ENCODE results near the gene RBM19. TPM values are rescaled to one million over a fixed set of nuclear protein-coding genes. Genes with fewer than 3 reads are reported as not detected.
A peak's percentile ranks its signal among the peaks of the same experiment; 100 is the strongest.

The RBM19 gene
- total and polyA plus RNA-seq, 2 donors (not counting 1 experiment from before 2014, with no cell fraction given) = 10.5 to 16.5 TPM

DNA sequence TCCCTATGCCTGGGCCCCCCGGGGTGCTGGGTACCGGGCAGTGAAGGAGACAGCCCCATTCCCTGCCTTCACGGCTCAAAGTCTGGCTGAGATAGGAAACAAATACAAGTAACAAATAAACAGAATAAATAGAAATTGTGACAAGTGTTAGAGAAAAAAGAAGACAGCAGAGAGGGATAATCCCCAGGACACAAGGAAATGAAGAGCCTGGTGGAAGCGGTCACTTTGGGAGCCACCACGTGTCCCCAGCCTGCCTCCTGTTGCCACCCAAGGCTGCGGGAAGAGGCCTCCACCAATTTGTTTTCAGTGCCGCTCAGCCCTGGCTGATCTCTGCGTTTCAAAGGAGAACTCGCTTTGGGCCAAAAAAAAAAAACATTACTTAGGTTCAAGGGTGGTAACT is 31.2 kb downstream of the RBM19 start:
- no peaks in the 10 kb centered on the region for H3K9me3 ChIP-seq (ENCODE audit: control insufficient read depth, insufficient read depth, low read depth, low read length)
- H2AFZ ChIP-seq (ENCODE audit: low read length) = no peak overlapping the region
- TF ChIP-seq, protein P1, sequence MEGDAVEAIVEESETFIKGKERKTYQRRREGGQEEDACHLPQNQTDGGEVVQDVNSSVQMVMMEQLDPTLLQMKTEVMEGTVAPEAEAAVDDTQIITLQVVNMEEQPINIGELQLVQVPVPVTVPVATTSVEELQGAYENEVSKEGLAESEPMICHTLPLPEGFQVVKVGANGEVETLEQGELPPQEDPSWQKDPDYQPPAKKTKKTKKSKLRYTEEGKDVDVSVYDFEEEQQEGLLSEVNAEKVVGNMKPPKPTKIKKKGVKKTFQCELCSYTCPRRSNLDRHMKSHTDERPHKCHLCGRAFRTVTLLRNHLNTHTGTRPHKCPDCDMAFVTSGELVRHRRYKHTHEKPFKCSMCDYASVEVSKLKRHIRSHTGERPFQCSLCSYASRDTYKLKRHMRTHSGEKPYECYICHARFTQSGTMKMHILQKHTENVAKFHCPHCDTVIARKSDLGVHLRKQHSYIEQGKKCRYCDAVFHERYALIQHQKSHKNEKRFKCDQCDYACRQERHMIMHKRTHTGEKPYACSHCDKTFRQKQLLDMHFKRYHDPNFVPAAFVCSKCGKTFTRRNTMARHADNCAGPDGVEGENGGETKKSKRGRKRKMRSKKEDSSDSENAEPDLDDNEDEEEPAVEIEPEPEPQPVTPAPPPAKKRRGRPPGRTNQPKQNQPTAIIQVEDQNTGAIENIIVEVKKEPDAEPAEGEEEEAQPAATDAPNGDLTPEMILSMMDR (conservative IDR thresholded peaks at IDR 0.05 in 1 of 2, IDR thresholded peaks at IDR 0.05 in 1 of 2; ENCODE audit: low read depth in 1 of 2, low read length in 2 of 2) = no peak
- no peak for TF ChIP-seq EZH2 (IDR thresholded peaks at IDR 0.05; ENCODE audit: low read length, missing control alignments)
- no peak for DNase-seq (ENCODE audit: low read depth in 2 of 2)
- no peak overlapping the region for H3K9ac ChIP-seq (ENCODE audit: insufficient read depth, low read length)
- H3K27me3 ChIP-seq (ENCODE audit: control insufficient read depth, insufficient read depth, low read length) = no peaks in the 10 kb centered on the region
- H3K4me3 ChIP-seq (replicated peaks in 1 of 4; ENCODE audit: control extremely low read depth in 1 of 4, insufficient read depth in 1 of 4, low read depth in 3 of 4, low read length in 4 of 4) = no peak overlapping the region
- H3K27ac ChIP-seq (ENCODE audit: insufficient read depth, low read length) = no peak overlapping the region
- H3K36me3 ChIP-seq (ENCODE audit: control insufficient read depth, insufficient read depth, low read length) = no peaks in the 10 kb centered on the region
- H3K79me2 ChIP-seq (ENCODE audit: control insufficient read depth, insufficient read depth, low read length) = no peaks in the 10 kb centered on the region
- no peaks in the 10 kb centered on the region for H3K4me1 ChIP-seq (ENCODE audit: control insufficient read depth, extremely low read depth, insufficient read depth, low read length)
- no peak overlapping the region for H3K4me2 ChIP-seq (ENCODE audit: extremely low read depth, insufficient read depth, low read length)
- H4K20me1 ChIP-seq (ENCODE audit: control insufficient read depth, extremely low read depth, insufficient read depth, low read length) = no peaks in the 10 kb centered on the region

DNA sequence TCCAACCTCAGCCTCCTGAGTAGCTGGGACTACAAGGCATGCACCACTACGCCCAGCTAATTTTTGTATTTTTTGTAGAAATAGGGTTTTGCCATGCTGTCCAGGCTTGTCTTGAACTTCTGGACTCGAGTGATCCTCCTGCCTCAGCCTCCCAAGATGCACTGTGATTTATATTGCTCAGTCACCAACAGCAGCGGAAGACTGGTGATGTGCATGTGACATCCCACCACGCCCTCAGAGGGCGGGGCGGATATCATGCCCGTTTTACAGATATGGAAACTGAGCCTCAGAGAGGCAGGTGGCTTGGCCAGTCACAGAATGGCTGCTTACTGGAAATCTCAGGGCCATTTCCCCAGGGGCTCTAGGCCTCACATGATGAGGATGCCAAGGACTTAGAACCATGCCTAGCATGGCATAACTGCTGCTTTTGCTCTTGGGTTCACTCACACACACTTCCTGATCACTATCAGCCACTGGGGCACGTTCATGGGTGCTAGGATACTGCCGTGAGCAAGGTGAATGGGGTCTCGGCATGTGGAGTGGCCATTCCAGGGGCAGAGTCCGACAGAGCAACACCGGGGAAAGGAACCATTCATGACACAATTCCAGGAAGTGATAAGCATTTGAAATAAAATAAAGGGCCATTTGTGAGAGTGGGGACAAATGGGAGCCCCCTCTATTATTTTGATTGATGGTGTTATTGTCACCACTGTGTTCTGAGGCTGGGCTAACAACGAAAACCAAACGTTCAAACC is 31.9 kb downstream of the RBM19 start:
- Histone ChIP-seq H3K4me3 (replicated peaks in 1 of 4; ENCODE audit: control extremely low read depth in 1 of 4, insufficient read depth in 1 of 4, low read depth in 3 of 4, low read length in 4 of 4) (no peak overlapping the region), H3K4me1 (ENCODE audit: control insufficient read depth, extremely low read depth, insufficient read depth, low read length) (no peaks in the 10 kb centered on the region), H4K20me1 (ENCODE audit: control insufficient read depth, extremely low read depth, insufficient read depth, low read length) (no peaks in the 10 kb centered on the region), H3K9ac (ENCODE audit: insufficient read depth, low read length) (no peak overlapping the region), H3K27ac (ENCODE audit: insufficient read depth, low read length) (no peak overlapping the region), H3K9me3 (ENCODE audit: control insufficient read depth, insufficient read depth, low read depth, low read length) (no peaks in the 10 kb centered on the region), H3K4me2 (ENCODE audit: extremely low read depth, insufficient read depth, low read length) (no peak overlapping the region), H3K36me3 (ENCODE audit: control insufficient read depth, insufficient read depth, low read length) (peaks cover 1% of the 10 kb centered on the region), H3K79me2 (ENCODE audit: control insufficient read depth, insufficient read depth, low read length) (no peaks in the 10 kb centered on the region), H3K27me3 (ENCODE audit: control insufficient read depth, insufficient read depth, low read length) (no peaks in the 10 kb centered on the region), H2AFZ (ENCODE audit: low read length) (no peak overlapping the region)
- no peak for DNase-seq (ENCODE audit: low read depth in 2 of 2)
- TF ChIP-seq, protein P1 (conservative IDR thresholded peaks at IDR 0.05 in 1 of 2, IDR thresholded peaks at IDR 0.05 in 1 of 2; ENCODE audit: low read depth in 1 of 2, low read length in 2 of 2) = no peak
- no peak for TF ChIP-seq EZH2 (IDR thresholded peaks at IDR 0.05; ENCODE audit: low read length, missing control alignments)

GRCh38 chr12:113933201-113933786 is 32.8 kb downstream of the RBM19 start:
- DNase-seq (ENCODE audit: low read depth in 2 of 2) = peak; percentile 75 to 77
- H3K4me3 ChIP-seq (replicated peaks in 1 of 4; ENCODE audit: control extremely low read depth in 1 of 4, insufficient read depth in 1 of 4, low read depth in 3 of 4, low read length in 4 of 4) = no peak overlapping the region
- no peak overlapping the region for H3K9ac ChIP-seq (ENCODE audit: insufficient read depth, low read length)
- H4K20me1 ChIP-seq (ENCODE audit: control insufficient read depth, extremely low read depth, insufficient read depth, low read length) = no peaks in the 10 kb centered on the region
- H3K4me1 ChIP-seq (ENCODE audit: control insufficient read depth, extremely low read depth, insufficient read depth, low read length) = no peaks in the 10 kb centered on the region
- TF ChIP-seq, protein P1 (conservative IDR thresholded peaks at IDR 0.05 in 1 of 2, IDR thresholded peaks at IDR 0.05 in 1 of 2; ENCODE audit: low read depth in 1 of 2, low read length in 2 of 2) = no peak
- no peak for TF ChIP-seq EZH2 (IDR thresholded peaks at IDR 0.05; ENCODE audit: low read length, missing control alignments)
- no peak overlapping the region for H3K27ac ChIP-seq (ENCODE audit: insufficient read depth, low read length)
- H3K79me2 ChIP-seq (ENCODE audit: control insufficient read depth, insufficient read depth, low read length) = no peaks in the 10 kb centered on the region
- no peaks in the 10 kb centered on the region for H3K9me3 ChIP-seq (ENCODE audit: control insufficient read depth, insufficient read depth, low read depth, low read length)
- peaks cover 1% of the 10 kb centered on the region for H3K36me3 ChIP-seq (ENCODE audit: control insufficient read depth, insufficient read depth, low read length)
- no peaks in the 10 kb centered on the region for H3K27me3 ChIP-seq (ENCODE audit: control insufficient read depth, insufficient read depth, low read length)
- H2AFZ ChIP-seq (ENCODE audit: low read length) = no peak overlapping the region
- H3K4me2 ChIP-seq (ENCODE audit: extremely low read depth, insufficient read depth, low read length) = no peak overlapping the region
